GM21717 (cell line): ENCODE results near the gene EPN3.

Experiments
- ATAC-seq: cut with Tn5 transposase; IDR thresholded peaks from one replicate; pipeline ENCODE4 v1.9.1; 2021; ENCODE audit warnings: mild to moderate bottlenecking, moderate library complexity; ENCODE audit not compliant: unreplicated experiment

Gene EPN3

DNA sequence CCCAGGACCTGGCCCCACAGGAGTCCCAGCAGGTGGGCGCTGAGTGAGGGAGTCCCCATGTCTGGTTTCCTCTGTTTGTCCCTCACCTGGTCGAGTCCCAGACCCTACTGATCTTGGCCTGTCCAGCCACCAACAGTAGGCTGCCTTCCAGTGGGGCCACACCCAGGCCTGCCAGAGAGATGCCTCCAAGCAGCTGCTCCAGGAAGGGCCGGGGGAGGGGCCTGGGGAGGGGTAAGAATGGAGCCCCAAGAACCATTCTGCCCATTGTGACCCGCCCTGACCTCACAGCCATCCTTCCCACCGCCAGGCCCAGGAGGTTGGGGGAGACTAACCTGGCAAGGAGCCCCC, 15.2 kb downstream of the EPN3 start:
- ATAC-seq, result no peak

DNA sequence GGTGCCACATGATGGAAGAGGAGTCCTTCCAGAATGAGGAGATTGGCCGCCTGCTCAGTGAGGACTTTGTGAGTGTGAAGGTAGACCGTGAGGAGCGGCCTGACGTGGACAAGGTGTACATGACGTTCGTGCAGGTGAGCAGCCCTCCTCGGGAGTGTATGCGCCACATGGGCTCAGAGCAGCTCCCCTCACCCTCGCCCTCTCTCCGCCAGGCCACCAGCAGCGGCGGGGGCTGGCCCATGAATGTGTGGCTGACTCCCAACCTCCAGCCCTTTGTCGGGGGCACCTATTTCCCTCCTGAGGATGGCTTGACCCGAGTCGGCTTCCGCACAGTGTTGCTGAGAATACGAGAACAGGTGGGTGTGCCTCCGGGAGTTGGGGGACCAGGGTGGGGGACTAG, 16.3 kb downstream of the EPN3 start:
- no peak for ATAC-seq

DNA sequence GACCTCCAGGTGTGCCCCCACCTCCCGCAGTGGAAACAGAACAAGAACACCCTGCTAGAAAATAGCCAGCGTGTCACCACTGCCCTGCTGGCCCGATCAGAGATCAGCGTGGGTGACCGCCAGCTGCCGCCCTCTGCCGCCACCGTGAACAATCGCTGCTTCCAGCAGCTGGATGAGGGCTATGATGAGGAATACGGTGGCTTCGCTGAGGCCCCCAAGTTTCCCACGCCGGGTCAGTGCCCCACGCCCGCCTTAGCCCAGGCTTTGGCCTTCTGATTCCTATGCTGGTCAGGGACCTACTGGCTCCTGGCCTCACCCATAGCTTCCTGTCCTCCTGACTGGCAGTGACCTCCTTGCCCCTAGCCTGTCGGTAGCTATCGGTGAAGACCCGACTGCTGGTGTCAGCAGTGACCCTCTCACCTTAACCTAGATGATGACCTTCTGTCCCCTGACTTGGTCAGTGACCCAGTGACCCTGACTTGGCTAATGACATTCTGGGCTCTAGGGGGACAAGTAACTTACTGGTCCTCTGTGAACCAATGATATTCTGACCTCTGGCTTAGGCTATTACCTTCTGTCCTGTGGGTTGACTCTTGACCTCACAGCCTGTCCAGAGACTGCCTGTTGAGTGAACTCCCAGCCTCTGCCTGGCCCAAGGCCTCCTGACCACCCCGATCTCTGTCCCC, 16.9 kb downstream of the EPN3 start:
- no peak for ATAC-seq

DNA sequence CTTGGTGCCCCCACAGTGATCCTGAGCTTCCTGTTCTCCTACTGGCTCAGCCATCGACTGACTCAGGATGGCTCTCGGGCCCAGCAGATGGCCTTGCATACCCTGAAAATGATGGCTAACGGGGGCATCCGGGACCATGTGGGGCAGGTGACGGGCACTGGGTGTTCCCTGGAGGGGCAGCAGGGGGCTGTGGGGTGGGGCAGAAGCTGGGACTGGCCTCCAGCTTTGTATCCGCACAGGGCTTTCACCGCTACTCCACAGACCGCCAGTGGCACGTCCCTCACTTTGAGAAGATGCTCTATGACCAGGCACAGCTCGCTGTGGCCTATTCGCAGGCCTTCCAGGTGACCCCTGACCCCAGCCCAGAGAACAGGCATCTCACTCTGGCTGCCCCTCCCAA, 17.4 kb downstream of the EPN3 start:
- ATAC-seq, result no peak

DNA sequence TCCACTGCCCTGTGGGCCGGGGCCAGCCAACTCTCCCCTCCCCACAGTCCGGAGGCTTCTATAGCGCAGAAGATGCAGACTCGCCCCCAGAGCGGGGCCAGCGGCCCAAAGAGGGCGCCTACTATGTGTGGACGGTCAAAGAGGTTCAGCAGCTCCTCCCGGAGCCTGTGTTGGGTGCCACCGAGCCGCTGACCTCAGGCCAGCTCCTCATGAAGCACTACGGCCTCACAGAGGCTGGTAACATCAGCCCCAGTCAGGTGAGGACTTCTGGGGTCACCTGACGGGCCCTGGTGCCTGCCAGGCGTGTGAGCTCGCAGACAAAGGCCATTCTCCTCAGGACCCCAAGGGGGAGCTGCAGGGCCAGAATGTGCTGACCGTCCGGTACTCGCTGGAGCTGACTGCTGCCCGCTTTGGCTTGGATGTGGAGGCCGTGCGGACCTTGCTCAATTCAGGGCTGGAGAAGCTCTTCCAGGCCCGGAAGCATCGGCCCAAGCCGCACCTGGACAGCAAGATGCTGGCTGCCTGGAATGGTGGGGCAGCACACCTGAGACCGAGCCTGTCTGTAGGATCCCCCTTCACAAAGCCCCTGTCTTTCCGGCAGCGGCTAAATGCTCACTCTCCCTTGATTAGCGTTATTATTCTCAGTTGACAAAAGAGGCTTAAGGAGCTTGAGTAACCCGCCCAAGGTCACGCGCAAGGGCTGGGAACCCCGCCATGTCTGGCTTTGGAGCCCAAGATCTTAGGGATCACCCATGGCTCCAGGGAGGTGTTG, 18.3 kb downstream of the EPN3 start:
- ATAC-seq, result no peak

DNA sequence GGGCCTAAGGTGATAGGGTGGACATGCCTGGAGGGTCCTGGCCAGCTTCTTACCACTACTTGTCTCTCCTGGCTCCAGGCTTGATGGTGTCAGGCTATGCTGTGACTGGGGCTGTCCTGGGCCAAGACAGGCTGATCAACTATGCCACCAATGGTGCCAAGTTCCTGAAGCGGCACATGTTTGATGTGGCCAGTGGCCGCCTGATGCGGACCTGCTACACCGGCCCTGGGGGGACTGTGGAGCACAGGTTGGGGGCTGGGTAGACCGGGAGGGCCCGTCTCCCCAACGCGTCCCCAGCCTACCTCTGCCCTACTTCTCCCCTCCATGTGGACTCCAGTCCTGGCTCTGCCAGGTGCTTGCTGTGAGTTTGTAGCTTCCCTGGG, 18.9 kb downstream of the EPN3 start:
- no peak for ATAC-seq

DNA sequence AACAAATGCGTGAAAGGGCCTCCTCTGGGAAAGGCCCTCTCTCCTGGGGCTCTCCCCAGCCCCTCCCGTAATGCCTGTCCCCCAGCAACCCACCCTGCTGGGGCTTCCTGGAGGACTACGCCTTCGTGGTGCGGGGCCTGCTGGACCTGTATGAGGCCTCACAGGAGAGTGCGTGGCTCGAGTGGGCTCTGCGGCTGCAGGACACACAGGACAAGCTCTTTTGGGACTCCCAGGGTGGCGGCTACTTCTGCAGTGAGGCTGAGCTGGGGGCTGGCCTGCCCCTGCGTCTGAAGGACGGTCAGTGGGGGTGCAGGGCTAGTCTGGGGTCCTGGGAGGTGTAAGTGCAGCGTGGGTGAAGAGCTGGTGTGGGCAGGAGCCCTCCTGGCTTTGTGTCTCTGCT, 19.3 kb downstream of the EPN3 start:
- ATAC-seq, result no peak

DNA sequence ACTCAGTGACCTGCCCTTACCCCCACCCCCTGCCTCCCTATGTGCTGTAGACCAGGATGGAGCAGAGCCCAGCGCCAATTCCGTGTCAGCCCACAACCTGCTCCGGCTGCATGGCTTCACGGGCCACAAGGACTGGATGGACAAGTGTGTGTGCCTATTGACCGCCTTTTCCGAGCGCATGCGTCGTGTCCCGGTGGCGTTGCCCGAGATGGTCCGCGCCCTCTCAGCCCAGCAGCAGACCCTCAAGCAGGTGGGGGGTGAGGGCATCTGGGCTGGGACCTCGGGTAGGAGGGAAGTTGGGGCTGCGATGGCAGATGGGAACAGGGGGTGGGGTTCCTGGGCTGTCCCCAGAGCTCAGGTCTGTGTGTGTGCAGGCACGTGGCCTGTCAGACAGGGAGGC, 21.7 kb downstream of the EPN3 start:
- no peak for ATAC-seq

DNA sequence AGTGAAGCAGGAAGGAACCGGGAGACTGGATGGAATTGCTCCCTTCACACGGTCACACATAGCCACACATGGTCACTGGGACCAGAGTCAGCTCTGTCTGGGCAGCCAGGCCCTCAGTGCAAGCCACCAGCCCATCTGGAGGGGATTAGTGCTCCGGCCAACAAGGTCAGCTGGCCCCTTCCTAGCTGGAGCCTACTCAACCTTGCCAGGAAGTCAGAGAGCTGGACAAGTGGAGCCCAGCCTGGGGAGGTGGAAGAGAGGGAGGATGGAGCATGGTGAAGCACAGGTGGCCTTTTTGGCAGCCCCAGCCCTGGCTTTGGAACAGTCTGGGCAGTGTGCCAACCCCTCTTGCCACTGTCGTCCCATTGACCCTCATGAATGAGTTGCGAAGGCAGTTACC, 24.3 kb downstream of the EPN3 start:
- no peak for ATAC-seq

DNA sequence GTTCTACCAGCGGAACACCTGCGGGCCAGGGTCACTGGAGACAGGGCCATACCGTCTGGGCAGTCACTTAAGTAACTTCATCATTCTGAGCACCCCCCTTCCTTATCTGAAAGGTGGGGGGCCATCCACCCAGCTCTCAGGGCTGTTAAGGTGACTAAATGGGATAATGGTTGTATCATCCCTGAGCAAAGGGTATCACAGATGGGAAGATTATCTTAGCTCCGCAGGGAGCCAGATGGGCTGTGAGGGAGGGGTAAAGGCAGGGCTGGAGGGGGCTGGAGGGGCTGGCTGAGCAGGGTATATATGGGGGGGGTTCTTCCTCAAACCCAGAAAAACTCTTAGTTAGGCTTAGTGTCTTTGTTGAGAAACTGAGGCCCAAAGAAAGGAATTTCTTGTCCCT, 25.1 kb downstream of the EPN3 start:
- no peak for ATAC-seq

DNA sequence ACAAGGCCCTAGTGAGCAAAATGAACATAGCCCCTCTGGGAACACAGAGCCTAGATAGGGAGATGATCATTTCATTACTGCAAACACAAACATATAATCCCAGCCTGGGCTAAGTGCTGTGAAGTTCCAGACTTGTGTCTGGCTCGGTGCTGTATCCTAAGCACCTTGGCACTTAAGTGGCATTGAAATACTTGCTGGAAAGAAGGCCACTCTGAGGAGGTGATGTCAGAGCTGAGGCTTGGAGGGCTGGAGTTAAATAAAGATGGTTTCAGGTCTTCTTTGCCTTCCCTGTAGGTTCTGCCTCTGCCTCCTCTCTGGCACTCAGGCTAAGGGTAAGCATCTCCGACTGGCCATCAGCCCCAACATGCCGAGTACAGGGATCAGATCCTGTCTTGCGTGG, 25.6 kb downstream of the EPN3 start:
- ATAC-seq, result no peak

DNA sequence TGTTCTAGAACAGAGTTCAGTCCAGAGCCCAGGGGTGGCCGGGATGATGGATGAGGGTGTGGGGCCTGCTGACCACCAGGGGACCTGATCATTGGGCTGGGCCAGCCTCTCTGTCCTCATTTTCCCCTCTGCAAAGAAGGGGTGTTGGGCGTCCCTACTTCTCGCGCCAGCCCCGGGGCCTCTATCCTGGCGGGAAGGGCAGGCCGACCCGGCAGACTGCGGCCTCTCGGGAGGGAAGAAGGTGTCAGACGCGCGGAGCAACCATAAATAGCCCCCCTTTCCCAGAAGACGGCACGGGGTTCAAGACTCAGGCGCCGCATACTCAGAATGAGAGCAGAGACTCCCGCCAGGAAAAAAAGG, 26.0 kb downstream of the EPN3 start:
- no peak for ATAC-seq

DNA sequence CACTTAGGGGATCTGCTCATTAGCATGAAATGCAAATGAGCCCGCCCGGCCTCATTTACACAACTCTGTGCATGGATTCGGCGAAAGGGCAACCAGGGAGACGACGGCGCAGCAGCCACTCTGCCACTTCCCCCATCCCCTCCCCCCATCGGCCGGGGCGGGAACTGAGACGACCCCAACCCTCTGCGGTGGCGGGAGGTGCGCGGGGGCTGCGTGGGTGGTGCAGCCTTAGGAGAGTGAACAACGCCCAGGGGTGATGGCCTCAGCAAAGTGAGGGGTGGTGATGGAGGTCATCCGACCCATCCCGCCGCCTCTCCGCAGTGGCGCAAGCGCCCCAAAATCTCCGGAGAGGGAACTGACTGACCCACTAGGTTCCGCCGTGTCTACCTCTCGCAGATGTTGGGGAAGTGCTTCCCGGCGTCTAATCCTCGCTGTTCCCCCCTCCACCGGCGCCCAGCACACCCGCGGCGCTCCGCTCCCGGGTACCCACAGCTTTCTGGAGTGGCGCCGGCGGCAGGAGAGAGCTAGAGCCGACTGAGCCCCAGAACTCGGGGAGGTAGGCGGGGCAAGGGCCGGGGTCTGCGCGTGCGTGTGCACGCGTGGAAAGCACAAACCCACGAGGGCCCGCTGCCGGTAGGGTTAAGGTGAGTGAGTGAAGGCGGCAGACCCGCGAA, 26.5 kb downstream of the EPN3 start:
- ATAC-seq, result no peak

DNA sequence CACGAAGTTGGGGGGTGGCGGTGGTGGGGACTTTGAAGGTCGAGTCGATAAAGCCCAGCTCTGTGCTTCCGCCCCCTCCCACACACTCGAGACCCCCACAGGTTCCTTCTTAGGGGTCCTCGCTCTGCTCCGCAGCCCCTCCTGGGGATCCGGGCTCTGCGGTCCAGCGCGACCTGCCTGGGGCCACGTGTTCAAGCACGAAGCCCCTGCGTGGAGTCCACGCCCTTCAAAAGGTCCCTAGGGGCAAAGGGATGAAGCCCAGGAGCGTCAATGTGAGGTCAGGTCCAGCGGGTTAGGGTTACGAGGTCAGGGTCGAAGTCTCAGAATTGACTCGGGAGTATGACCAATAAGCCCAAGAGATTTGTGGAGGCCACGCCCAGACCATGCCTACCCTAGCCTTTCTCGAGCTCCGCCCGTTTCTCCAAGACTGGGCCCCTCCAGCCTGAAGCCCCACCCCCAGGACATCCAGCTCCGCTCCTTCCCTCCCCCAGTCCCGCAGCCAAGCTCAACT, 27.2 kb downstream of the EPN3 start:
- no peak for ATAC-seq

DNA sequence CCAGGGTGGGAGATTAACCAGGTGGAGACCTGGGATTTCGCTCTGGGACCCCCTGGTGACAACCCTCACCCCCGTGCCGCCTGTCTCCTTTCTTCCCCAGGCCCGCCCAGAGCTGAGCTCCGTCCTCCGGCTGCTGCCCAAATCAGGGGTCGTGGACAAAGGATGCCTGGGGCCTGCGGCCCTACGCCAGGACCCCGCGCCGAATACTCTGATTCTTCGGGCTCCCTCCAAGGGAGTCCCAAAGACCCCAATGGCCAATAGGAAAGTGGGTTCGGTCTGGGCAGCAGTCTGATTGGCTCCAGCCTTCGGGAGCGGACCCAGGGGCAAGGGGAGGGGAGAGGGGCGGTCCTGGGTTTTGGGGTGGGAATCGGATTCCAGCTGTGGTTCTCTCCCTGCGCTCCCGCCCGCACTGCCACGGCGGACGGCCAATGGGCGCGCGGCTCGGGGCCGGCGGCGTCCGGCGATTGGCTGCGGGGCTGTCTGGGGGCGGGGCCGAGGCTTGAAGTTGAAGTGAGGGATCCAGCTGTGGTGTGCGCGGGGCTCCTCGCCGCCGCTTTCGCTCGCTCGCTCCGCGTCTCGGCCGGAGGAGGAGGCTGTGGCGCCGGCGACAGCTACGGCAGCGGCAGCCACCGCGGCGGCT, 27.8 kb downstream of the EPN3 start, which contains the start of gene CACNA1G:
TSS of gene CACNA1G (plus strand) at position 531 of the 640 bp plus-strand sequence. CDS start 745 bp downstream, outside the sequence.
- peak; percentile 81 for ATAC-seq

DNA sequence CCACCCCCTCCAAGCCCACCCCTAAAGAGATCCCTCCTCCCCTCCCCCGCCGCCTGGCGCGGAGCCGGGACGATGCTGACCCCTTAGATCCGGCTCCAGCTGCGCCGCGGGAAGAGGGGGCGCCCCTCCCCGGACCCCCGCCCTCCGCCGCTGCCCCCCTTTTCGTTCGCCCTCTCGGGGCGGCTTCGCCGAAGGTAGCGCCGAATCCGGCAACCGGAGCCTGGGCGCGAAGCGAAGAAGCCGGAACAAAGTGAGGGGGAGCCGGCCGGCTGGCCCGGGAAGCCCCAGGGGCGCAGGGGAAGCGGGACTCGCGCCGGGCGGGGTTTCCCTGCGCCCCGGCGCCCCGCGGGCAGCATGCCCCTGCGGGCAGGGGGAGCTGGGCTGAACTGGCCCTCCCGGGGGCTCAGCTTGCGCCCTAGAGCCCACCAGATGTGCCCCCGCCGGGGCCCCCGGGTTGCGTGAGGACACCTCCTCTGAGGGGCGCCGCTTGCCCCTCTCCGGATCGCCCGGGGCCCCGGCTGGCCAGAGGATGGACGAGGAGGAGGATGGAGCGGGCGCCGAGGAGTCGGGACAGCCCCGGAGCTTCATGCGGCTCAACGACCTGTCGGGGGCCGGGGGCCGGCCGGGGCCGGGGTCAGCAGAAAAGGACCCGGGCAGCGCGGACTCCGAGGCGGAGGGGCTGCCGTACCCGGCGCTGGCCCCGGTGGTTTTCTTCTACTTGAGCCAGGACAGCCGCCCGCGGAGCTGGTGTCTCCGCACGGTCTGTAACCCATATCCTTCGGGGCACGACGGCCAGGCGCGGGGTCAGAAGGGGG, 28.6 kb downstream of the EPN3 start:
- peak; percentile 19 for ATAC-seq

DNA sequence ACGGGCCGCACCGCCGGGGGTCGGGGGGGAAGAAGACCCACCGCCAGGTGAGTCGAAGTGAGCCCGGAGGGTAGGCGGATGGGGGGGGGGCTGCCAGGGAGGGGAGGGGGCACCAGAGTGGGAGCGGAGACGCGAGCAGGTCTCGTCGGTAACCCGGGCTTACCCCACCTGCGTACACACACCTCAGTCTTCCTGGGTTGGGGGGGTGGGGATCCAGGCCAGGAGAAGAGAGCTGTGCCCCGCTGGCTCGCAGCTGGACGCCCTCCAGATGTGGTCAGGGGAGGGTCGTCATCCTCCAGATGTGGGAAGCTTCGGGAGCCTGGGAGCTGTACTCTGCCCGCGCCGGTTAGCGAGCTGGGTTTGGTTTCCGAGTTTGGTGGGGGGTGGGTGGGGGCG, 29.2 kb downstream of the EPN3 start:
- ATAC-seq, result no peak

DNA sequence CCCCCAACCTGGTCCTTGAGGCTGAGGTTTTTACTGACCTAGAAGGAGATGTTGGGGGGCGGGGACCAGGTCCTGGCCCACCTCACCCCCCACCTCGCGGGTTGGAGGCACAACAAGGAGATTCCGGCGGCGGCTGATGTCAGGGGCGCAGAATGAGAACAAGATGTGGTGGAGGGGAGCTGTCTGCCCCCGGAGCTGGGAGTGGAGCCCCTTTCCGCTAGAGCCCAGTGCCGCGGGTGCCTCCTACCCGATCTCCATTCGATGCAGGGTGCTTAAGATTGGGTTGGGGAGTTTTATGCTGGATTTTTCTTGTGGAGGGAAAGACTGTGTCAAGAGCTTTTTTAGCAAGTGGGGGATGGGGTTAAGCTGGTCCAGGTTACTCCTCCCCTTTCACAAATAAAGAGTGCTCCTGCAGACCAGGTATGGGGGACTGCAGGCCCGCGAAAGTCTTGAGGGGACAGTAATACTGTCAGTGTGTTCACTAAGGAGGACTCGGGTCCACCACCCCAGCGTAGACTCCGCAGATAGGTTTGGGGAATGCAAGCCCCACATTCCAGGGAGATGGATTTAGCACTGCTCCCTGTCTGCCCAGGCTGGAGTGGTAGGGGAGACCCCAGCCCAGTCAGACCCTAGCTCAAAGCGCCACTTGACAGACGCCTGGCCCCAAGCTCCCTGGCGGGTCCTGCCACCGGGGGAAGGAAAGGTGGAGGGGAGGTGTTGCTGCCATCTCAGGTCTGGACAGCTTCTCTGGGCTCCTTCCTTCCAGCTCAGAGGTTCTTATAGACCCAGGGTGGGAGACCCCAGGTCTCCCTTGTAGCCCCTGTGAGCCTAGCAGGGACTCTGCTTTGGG, 29.9 kb downstream of the EPN3 start:
- ATAC-seq, result no peak

DNA sequence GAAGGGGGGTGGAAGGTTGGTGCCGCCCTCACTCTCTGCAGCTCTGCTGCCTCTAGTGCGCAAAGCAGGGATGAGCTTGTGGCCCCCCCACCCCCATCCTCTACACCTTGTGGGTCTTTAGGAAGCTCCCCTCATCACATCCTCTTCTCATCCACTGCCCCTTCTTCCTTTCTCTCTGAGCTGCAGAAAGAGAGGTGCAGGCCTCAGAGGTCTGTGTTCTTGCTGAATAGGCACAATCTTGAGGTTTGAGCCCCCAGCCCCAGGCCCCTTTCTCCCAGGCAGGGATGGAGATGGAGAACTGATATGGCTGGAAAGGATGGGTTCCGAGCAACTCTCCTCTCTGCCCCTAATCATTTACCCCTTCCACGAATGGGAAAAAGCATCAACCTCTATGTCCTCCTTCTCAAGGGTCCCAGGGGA, 30.6 kb downstream of the EPN3 start:
- ATAC-seq, result no peak

DNA sequence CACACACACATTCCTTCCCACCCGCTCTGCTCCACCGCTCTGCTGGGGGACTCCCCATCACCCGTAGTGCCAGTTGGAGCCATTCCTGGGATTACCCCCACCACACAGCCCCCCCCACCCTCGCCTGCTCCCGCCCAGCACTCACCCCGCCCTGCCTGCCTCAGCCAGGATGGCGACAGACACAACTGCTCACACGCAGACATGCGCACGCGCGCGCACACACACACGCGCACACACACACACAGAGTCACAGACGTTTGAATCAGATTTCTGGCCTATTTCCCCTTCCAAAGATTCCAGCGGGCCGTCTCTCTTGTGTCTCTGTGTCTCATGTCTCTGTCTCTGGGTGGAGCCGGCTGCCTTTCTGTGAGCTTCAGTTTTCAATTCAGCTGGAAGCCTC, 32.4 kb downstream of the EPN3 start:
- ATAC-seq, result no peak
